Measurements from ENCODE around the gene IFT81.

IFT81 gene

DNA sequence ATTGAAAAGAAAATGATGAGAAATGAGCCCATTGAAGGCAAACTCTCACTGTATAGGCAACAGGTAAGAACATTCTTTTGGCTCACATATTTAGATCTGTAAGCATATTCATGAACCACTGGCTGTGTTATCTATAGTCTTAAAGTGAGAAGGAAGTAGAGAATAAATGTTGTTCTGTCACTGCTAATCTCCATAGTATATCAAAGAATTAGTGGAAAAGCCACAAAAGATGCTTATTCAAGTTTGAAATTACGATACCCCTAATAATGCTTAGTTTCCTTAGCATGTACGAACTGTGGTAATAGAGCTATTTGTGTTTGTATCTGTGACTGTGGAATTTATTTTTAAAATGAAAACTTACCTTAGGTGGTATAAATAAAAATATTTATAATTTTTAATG, 22.8 kb downstream of the IFT81 start:
- H3K27me3 ChIP-seq (ENCODE audit: control insufficient read depth, insufficient read depth, low read length) = no peaks in the 10 kb centered on the region
- H3K9ac ChIP-seq (ENCODE audit: low read length) = no peak overlapping the region
- no peak overlapping the region for H3K27ac ChIP-seq (ENCODE audit: low read depth, low read length)
- H3K36me3 ChIP-seq (ENCODE audit: control insufficient read depth, insufficient read depth, low read length) = no peaks in the 10 kb centered on the region
- H3K4me1 ChIP-seq (ENCODE audit: control insufficient read depth, insufficient read depth, low read length) = no peaks in the 10 kb centered on the region
- no peak overlapping the region for H3K4me3 ChIP-seq (ENCODE audit: low read length)

GRCh38 chr12:110149086-110149660, 25.0 kb downstream of the IFT81 start:
- Histone ChIP-seq H3K4me3 (ENCODE audit: low read length) (no peak overlapping the region), H3K9ac (ENCODE audit: low read length) (no peak overlapping the region), H3K4me1 (ENCODE audit: control insufficient read depth, insufficient read depth, low read length) (no peaks in the 10 kb centered on the region), H3K27me3 (ENCODE audit: control insufficient read depth, insufficient read depth, low read length) (no peaks in the 10 kb centered on the region), H3K36me3 (ENCODE audit: control insufficient read depth, insufficient read depth, low read length) (no peaks in the 10 kb centered on the region), H3K27ac (ENCODE audit: low read depth, low read length) (no peak overlapping the region)

DNA sequence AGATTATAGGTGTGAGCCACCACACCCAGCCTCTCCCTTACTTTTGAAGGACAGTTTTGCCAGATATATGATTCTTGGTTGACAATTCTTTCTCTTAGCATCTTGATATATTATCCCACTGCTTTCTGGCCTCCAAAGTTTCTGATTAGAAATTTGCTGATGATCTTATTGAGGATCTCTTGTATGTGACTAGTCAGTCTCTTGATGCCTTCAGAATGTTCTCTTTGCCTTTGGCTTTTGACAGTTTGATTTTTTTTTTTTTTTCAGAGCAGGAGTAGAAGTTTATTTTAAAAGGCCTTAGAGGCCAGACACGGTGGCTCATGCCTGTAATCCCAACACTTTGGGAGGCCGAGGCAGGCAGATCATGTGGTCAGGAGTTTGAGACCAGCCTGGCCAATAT, 32.6 kb downstream of the IFT81 start:
- no peak overlapping the region for H3K4me3 ChIP-seq (ENCODE audit: low read length)
- H3K4me1 ChIP-seq (ENCODE audit: control insufficient read depth, insufficient read depth, low read length) = no peaks in the 10 kb centered on the region
- no peaks in the 10 kb centered on the region for H3K27me3 ChIP-seq (ENCODE audit: control insufficient read depth, insufficient read depth, low read length)
- H3K36me3 ChIP-seq (ENCODE audit: control insufficient read depth, insufficient read depth, low read length) = peaks cover 3% of the 10 kb centered on the region
- H3K27ac ChIP-seq (ENCODE audit: low read depth, low read length) = no peak overlapping the region
- no peak overlapping the region for H3K9ac ChIP-seq (ENCODE audit: low read length)

DNA sequence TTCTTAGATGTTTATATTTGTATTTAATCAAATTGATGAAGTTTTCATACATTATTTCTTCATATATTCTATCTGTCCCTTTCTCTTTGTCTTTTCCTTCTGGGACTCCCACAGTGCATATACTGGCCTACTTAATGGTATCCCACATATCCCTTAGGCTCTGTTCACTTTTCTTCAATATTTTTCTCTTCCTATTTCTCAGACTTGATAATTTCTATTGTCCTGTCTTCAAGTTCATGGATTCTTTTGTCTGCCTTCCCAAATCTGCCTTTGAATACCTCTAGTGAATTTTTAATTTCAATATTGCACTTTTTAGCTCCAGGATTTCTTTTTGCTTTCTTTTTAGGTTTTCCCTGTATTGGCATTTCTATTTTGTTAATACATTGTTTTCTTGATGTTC, 33.4 kb downstream of the IFT81 start:
- Histone ChIP-seq H3K9ac (ENCODE audit: low read length) (no peak overlapping the region), H3K4me1 (ENCODE audit: control insufficient read depth, insufficient read depth, low read length) (no peaks in the 10 kb centered on the region), H3K36me3 (ENCODE audit: control insufficient read depth, insufficient read depth, low read length) (peaks cover 3% of the 10 kb centered on the region), H3K27ac (ENCODE audit: low read depth, low read length) (no peak overlapping the region), H3K4me3 (ENCODE audit: low read length) (no peak overlapping the region), H3K27me3 (ENCODE audit: control insufficient read depth, insufficient read depth, low read length) (no peaks in the 10 kb centered on the region)

GRCh38 chr12:110159671-110160245, 35.6 kb downstream of the IFT81 start:
- Histone ChIP-seq H3K4me3 (ENCODE audit: low read length) (no peak overlapping the region), H3K27me3 (ENCODE audit: control insufficient read depth, insufficient read depth, low read length) (no peaks in the 10 kb centered on the region), H3K4me1 (ENCODE audit: control insufficient read depth, insufficient read depth, low read length) (no peaks in the 10 kb centered on the region), H3K36me3 (ENCODE audit: control insufficient read depth, insufficient read depth, low read length) (peaks cover 3% of the 10 kb centered on the region), H3K27ac (ENCODE audit: low read depth, low read length) (no peak overlapping the region), H3K9ac (ENCODE audit: low read length) (no peak overlapping the region)

- Histone ChIP-seq H3K36me3 (ENCODE audit: control insufficient read depth, insufficient read depth, low read length) (no peaks in the 10 kb centered on the region), H3K27me3 (ENCODE audit: control insufficient read depth, insufficient read depth, low read length) (no peaks in the 10 kb centered on the region), H3K4me3 (ENCODE audit: low read length) (no peak overlapping the region), H3K9ac (ENCODE audit: low read length) (no peak overlapping the region), H3K27ac (ENCODE audit: low read depth, low read length) (no peak overlapping the region), H3K4me1 (ENCODE audit: control insufficient read depth, insufficient read depth, low read length) (no peaks in the 10 kb centered on the region)
These were observed 41.5 kb downstream of the IFT81 start for GRCh38 chr12:110165540-110166159.

DNA sequence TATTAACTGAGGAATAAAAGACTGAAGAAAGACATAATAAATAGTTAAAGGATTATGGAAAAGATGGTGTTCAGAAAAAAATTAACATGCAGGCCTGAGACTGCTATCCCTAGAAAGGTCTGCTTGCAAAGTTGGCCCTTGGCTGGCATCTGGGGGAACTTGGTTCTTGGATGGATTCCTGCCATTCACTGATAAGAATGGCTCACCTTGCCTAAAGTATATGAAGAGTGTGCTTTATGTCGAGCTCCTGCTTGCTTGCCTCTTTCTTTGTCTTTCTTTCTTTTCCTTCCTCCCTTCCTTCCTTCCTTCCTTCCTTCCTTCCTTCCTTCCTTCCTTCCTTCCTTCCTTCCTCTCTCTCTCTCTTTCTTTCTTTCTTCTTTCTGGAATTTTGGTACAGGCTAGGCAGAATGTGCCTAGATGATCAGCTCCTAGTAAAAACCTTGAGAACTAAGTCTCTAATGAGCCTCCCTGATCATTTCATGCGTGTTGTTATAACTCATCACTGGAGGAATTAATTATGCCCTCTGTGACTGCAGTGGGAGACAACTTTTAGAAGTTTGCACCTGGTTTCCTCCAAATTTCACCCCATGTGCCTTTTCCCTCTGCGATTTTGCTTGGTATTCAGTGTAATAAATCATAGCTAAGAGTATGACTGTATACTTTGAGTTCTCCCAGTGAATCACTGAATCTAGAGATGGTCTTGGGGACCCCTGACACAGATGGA, 44.7 kb downstream of the IFT81 start:
- Histone ChIP-seq H3K4me3 (ENCODE audit: low read length) (no peak overlapping the region), H3K27ac (ENCODE audit: low read depth, low read length) (no peak overlapping the region), H3K36me3 (ENCODE audit: control insufficient read depth, insufficient read depth, low read length) (no peaks in the 10 kb centered on the region), H3K4me1 (ENCODE audit: control insufficient read depth, insufficient read depth, low read length) (no peaks in the 10 kb centered on the region), H3K9ac (ENCODE audit: low read length) (no peak overlapping the region), H3K27me3 (ENCODE audit: control insufficient read depth, insufficient read depth, low read length) (no peaks in the 10 kb centered on the region)

GRCh38 chr12:110170535-110171185, 46.5 kb downstream of the IFT81 start:
- no peak overlapping the region for H3K27ac ChIP-seq (ENCODE audit: low read depth, low read length)
- H3K4me1 ChIP-seq (ENCODE audit: control insufficient read depth, insufficient read depth, low read length) = no peaks in the 10 kb centered on the region
- no peaks in the 10 kb centered on the region for H3K36me3 ChIP-seq (ENCODE audit: control insufficient read depth, insufficient read depth, low read length)
- H3K9ac ChIP-seq (ENCODE audit: low read length) = no peak overlapping the region
- H3K27me3 ChIP-seq (ENCODE audit: control insufficient read depth, insufficient read depth, low read length) = no peaks in the 10 kb centered on the region
- no peak overlapping the region for H3K4me3 ChIP-seq (ENCODE audit: low read length)

DNA sequence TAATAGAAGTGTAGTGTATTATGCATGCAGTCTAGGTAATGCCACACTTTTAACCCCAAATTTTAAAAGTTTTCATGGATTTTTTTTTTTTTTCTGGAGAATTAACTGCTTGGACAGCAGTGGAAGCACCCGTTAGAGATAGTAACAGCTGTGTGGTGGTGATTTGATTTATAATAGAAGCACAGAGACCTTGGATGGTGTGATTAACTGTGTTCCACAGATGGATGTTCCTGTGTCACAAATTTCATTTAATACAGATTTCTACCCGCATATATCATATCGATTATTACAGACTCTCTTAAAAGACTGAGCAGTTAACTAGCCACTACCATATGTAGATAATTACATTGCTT, 47.0 kb downstream of the IFT81 start:
- no peaks in the 10 kb centered on the region for H3K27me3 ChIP-seq (ENCODE audit: control insufficient read depth, insufficient read depth, low read length)
- no peak overlapping the region for H3K4me3 ChIP-seq (ENCODE audit: low read length)
- no peak overlapping the region for H3K9ac ChIP-seq (ENCODE audit: low read length)
- no peaks in the 10 kb centered on the region for H3K36me3 ChIP-seq (ENCODE audit: control insufficient read depth, insufficient read depth, low read length)
- H3K4me1 ChIP-seq (ENCODE audit: control insufficient read depth, insufficient read depth, low read length) = no peaks in the 10 kb centered on the region
- H3K27ac ChIP-seq (ENCODE audit: low read depth, low read length) = no peak overlapping the region

DNA sequence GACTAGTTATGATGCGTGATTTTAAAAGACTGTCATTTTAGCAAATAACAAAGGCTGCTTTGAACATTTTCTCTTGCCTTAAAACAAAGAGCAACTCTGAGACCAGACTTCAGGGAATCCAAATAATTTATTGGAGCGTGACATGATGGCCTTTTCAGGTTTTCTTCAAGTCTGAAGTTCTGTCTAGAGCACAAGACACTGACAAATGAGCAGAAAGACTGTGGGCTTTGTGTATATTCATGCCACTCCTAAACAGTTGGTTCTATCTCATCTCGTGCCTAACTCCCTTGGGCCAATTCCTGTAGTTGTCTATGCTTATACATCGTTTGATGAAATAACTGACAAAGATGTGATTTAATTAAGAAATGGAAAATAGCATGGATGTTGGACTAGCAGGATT, 47.5 kb downstream of the IFT81 start:
- H3K27ac ChIP-seq (ENCODE audit: low read depth, low read length) = no peak overlapping the region
- no peak overlapping the region for H3K9ac ChIP-seq (ENCODE audit: low read length)
- no peaks in the 10 kb centered on the region for H3K27me3 ChIP-seq (ENCODE audit: control insufficient read depth, insufficient read depth, low read length)
- no peak overlapping the region for H3K4me3 ChIP-seq (ENCODE audit: low read length)
- no peaks in the 10 kb centered on the region for H3K4me1 ChIP-seq (ENCODE audit: control insufficient read depth, insufficient read depth, low read length)
- no peaks in the 10 kb centered on the region for H3K36me3 ChIP-seq (ENCODE audit: control insufficient read depth, insufficient read depth, low read length)

GRCh38 chr12:110174373-110174996, 50.3 kb downstream of the IFT81 start:
- no peaks in the 10 kb centered on the region for H3K4me1 ChIP-seq (ENCODE audit: control insufficient read depth, insufficient read depth, low read length)
- no peaks in the 10 kb centered on the region for H3K27me3 ChIP-seq (ENCODE audit: control insufficient read depth, insufficient read depth, low read length)
- no peak overlapping the region for H3K4me3 ChIP-seq (ENCODE audit: low read length)
- no peaks in the 10 kb centered on the region for H3K36me3 ChIP-seq (ENCODE audit: control insufficient read depth, insufficient read depth, low read length)
- no peak overlapping the region for H3K27ac ChIP-seq (ENCODE audit: low read depth, low read length)
- H3K9ac ChIP-seq (ENCODE audit: low read length) = no peak overlapping the region

GRCh38 chr12:110175201-110175600, 51.0 kb downstream of the IFT81 start:
- Histone ChIP-seq H3K27me3 (ENCODE audit: control insufficient read depth, insufficient read depth, low read length) (no peaks in the 10 kb centered on the region), H3K4me3 (ENCODE audit: low read length) (no peak overlapping the region), H3K27ac (ENCODE audit: low read depth, low read length) (no peak overlapping the region), H3K4me1 (ENCODE audit: control insufficient read depth, insufficient read depth, low read length) (no peaks in the 10 kb centered on the region), H3K9ac (ENCODE audit: low read length) (no peak overlapping the region), H3K36me3 (ENCODE audit: control insufficient read depth, insufficient read depth, low read length) (no peaks in the 10 kb centered on the region)
